Activated naive CD4-positive, alpha-beta T cell (primary cell): ENCODE measurements around the gene BFSP2.
"Not testable (repeated sequence)": the region's sequence is repeated elsewhere in the genome, so short reads cannot be mapped to it uniquely, and the experiment has no call there.

ENCODE experiments used
- DNase-seq, 4 experiments: peaks; one replicate each; lab custom pipeline; 2025; lab: John Stamatoyannopoulos, UW

The BFSP2 gene

DNA sequence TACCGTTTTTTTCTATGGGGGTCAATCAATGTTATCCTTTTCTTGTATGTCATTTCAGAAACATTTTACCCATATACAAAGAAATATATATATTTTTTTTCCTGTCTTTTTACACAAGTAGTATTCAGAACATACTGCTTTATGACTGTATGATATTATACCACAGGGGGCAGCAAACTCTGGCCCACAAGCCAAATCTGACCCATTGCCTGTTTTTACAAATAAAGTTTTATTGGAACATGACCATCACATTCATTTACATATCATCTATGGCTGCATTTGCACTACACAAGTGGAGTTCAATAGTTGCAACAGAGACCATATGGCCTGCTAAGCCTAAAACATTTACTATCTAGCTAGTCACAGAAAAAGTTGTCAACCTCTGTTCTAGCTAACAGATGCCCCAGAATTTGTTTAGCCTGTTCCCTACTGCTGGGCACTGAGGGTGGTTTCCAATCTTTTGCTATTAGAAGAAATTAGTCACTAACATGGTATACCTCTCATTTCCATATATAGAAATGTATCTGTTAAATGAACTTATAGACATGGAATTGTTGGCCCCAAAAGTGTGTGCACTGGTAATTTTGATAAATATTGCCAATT, 57.7 kb downstream of the BFSP2 start:
- DNase-seq: no peak

DNA sequence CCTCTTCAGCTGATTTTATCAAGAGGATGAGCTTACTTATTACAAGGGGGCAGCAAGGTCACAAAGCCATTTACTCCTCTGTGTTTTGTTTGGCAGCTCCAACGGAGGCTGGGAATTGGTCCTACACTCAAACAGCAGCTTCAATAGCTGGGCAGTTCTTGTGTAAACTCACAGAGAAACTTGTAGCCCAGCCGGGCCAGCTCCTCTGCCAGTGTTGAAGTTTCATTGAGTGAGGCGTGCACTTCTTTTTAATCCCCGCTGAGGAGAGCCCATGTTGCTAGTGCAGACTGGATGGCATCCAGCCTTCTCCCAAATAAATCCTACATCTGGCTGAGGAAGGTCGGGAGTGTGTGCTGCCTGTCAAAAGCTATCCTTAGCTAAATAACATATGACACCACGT, 59.5 kb downstream of the BFSP2 start:
- DNase-seq: no peak

DNA sequence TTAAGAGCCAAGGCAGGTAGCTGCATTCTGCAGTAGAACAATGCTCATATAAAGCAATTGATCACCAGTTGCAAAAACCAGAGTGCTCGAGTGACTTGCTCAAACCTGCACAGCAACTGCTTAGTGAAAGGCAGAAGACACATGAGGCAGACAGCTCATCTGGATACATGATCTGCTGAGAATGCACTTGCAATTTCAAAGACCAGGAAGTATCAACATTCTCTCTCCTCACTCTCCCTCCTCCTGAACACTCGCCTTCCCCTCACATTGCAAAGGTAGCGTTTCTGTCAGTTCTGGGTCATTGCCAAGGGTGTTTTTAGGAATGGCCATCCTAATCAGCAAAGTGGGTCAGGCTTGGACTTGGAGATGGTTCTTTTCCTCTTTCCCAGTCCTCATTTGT, 61.0 kb downstream of the BFSP2 start:
- no peak for DNase-seq

DNA sequence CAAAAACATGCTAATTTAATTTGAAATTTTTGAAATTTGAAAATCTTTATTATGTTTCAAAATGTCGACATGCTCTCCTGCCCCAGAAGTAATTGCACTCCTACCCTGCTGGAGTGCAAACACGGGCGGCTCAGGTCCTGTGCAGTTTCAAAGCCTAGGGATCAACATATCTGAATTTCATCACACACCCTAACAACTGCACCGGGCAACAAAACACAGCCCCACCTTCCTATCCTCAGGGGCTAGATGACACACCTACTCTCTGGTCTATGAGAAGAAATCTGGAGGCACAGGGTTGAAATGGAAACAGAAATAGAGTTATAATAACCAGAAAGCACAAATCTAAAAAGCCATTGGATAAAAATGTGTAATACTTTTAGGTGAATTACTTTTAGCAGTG, 61.4 kb downstream of the BFSP2 start:
- no peak for DNase-seq

DNA sequence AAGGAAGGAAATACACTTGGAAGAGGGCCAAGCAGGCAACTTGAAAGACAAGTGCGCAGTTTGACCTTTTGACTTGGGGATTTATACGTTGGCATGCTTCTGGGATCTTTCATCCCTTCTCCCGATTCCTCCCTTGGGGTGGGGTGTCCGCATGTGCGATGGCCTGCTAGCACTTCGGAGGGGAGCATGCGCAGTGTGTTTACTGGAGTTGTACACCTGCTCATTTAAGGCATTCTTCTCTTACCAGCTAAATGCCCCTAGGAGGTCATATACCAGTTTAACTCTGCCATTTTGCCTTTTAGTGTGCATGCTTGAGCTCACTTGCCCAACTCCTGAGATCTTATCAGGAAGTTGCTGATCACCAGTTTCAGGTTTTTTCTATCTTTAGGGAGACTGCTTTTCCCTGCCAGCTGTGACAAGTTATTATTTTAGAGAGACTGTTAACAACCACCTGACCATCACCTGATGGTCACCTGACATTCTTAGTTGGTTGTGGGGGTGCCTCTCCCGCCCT, 63.5 kb downstream of the BFSP2 start:
- DNase-seq: no peak

DNA sequence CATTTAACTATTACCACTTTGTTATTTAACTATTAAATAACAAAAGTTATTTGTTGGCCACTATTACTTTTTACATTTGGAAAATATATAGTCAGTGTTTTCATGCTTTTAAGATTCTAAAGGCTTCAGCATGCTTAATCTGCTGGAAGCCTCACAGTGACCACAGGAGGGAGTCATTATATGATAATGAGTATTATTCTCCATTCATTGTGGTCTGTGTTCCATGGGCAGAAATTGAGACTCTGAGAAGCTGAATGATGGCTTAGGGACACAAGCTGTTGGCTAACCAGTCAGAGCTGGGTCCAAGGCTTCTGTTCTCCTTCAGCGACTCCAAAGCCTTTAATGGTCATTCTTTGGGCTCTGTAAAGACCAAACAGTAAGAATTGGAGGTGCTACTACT, 64.7 kb downstream of the BFSP2 start:
- no peak for DNase-seq

DNA sequence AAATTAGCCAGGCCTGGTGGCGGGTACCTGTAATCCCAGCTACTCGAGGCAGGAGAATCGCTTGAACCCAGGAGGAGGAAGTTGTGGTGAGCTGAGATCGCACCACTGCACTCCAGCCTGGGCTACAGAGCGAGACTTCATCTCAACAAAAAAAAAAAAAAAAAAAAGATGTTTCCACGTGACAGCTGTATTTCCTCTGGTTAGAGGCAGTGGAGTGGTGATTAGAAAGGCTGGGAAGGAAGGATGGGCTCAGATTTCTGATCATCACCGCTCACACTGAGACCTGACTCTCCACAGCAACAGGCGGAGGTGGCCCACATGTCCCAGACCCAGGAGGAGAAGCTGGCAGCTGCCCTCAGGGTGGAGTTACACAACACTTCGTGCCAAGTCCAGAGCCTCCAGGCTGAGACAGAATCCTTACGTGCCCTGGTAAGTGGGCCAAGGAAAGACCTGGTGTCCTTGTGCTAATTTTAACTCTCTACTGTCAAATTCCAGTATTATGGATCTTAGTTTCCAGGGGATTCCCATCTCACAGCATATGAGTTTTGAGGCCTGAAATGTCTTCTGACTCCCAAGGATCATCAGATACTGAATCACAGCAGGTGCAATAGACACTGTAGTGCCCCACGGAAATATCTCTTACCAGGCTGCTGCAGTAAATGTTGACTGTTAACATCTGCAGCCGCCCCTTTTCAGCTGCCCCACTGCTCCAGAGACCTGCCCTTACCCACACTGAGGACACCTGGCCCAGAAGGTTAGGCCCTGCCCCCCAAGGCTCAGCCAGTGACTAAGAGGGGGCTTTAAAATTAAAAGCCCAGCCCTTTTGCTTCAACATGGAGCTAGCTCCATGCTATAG, 66.9 kb downstream of the BFSP2 start:
- DNase-seq: no peak

DNA sequence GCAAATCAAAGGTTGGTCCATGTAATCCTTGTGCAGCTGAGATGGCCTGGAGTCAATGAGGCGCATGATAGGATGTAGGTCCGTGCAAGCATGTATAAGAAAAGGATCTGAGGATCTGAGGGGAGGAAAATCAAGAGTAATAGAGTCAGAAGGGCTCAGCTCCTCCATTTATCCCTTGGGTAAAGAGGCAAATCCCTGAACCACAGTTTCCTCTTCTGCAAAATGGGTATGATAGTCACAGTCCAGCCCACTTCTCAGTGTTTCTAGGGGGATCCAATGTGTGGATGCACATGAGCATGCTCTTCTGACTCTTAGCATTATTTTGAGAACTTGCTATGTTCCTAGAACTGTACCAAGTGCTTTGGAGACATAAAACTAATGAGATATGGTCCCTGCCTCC, 67.9 kb downstream of the BFSP2 start:
- no peak for DNase-seq

DNA sequence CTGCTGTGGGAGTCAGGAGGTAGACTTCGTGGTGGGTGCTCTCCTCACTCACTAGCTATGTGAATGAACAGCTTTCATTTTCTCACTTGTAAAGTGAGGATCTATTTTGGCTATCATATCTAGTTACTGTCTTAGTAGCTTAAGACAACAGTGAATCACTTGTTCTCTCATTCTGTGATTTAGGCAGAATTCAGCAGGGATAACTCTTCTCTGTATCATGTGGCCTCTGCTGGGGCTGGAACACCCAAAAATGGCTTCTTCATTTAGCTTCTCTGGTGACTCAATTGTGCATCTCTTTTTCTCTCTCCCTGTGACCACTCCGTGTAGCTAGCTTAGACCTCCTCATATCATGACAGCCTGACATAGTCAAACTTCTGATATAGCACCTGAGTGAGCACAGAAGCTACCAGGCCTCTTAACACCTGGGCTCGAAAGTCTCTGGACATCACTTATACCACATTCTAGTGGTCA, 68.4 kb downstream of the BFSP2 start:
- no peak for DNase-seq

DNA sequence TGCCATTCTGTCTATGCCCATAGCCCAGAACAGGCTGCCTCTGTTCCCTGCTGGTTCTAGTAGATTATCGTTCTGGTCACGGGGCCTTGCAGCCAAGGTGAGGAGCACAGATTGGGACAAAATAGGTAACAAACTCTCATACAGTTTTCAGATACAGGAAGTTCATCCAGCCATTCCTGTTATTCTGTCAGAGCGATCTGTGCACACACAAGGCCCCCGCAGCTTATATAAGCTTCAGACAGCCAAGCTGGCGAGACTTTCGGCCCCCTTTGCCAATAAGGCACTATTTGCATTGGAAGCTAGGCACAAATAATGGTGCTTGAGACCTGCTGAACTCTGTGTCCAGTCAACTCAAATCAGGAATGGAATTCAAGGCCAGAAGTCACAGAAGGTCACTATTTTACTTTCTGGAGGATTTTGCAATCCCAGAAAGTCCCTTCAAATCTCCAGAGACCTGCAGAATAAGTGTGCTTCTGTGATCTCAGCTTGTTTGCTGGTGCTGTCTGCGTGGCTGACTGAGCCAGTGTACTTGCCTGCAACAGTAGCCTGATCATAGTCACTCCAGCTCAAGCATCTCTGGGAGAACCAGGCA, 69.4 kb downstream of the BFSP2 start:
- no peak for DNase-seq

DNA sequence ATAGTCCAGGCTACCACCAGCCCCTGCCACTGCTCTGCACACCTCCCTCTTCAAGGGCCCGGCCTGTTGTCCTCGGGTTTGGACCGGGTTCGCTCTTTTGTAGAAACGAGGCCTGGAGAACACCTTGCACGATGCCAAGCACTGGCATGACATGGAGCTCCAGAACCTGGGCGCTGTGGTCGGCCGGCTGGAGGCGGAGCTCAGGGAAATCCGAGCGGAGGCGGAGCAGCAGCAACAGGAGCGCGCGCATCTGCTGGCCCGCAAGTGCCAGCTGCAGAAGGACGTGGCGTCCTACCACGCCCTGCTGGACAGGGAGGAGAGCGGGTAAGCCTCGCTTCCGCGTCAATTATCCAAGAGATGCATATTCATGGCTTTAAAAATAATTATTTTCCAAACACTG, 72.4 kb downstream of the BFSP2 start:
- DNase-seq: no peak

DNA sequence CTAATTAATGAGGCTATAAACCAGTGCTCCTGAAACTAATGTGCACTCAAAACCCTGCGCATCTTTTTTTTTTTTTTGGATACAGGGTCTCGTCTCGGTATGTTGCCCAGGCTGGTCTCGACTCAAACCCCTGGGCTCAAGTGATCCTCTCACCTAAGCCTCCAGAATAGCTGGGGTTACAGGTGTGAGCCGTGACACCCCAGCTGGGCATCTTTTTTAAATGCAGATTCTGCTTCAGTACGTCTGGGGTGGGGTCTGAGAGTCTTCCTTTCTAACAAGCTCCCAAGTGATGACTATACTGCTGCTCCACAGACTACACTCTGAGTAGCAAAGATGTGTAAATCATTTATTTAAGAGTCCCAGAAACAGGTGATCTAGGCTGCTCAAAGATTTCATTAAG, 73.0 kb downstream of the BFSP2 start:
- no peak for DNase-seq

DNA sequence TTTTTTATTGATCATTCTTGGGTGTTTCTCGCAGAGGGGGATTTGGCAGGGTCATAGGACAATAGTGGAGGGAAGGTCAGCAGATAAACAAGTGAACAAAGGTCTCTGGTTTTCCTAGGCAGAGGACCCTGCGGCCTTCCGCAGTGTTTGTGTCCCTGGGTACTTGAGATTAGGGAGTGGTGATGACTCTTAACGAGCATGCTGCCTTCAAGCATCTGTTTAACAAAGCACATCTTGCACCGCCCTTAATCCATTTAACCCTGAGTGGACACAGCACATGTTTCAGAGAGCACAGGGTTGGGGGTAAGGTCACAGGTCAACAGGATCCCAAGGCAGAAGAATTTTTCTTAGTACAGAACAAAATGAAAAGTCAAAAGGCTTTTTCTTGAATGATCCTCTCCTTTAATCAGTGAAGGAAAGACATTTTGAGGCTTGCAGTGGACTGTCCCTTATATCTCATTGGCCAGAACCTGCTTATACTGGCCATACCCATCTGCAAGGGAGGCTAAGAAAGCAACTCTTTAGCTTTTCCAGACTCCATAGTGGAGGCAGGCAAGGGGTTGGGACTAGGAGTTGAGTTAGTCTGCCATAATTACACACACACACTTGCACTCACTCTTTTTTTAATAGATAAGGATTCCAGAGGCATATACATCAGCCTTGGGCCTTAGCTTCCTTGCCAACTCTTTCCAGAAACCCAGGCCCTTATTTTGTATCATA, 73.8 kb downstream of the BFSP2 start:
- DNase-seq: not testable (repeated sequence)

DNA sequence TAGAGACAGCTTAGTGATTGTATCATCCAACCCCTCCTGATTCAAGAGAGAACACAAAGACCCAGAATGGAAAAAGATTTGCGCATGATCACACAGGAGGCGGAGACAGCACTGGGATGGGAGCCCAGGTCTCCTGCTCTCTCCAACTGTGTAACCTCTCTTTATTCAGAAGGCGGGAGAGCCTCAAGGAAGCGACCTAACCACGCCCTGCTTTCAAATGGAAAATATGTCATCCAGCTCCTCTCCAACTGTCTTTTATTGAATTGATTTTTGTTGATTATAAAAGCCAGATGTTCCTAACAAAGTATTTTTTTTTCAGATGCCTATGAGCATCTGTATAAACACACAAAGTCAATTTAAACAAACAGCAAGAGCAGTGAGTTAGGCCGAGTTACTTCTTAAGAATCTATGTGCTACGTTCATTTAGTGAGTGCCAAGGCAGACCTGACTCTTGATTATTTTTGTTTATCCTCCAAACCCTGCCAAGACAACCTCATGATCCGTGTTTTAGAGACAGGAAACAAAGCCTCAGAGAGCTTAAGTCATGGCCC, 74.5 kb downstream of the BFSP2 start:
- DNase-seq: no peak

DNA sequence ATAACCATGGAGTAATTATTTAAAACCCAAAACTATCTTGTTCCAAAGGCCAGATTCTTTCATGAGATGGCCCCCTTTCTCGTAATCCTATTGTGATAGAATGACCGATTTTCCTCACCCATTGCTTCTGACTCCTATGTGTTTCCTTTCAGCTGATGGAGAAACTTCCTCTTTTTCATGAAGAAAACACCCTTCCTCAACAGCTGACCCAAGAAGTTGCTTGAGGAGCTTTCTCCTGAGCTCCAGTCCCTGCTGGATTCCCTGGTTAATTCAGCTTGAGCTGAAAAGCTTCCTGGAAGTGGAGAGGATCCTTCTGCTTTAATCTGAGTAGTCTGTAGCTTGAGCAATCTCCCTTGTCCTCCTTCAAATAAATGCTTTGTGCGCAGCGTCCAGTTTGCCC, 75.0 kb downstream of the BFSP2 start:
- DNase-seq: no peak

DNA sequence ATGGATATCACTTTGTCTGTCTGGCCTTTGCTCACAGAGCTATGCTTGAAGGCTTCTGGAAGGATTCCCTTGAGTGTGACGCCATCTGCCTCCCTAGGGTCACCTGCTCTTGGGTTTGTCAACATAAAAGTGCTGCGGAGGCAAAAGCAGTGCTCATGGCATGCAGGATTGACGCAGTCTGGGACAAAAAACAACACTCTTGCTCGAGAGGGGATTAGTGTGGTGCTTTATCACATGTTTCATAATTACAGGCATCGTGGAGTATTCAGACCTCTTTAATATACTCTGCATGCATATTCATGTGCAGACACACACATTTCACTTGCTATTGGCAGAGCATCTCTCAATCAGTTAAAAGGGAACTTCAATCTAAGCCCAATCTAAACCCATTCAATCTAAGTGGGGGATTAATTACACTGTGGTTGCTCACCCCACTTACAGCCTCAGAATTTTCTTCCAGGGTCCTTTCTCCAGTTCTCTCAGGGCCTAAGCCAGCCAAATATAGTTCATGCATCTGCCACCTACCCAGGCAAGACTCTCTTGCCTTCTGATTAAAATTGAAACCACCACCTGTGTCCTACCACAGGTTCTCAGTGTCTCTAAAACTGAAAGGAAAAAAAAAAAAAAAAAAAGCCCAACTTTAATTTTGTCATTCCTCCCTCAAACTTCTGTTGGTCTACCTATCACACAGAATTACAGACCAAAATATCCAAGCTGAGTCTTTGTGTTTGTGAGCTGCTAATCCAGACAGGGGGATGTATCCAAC, 75.6 kb downstream of the BFSP2 start:
- no peak for DNase-seq

DNA sequence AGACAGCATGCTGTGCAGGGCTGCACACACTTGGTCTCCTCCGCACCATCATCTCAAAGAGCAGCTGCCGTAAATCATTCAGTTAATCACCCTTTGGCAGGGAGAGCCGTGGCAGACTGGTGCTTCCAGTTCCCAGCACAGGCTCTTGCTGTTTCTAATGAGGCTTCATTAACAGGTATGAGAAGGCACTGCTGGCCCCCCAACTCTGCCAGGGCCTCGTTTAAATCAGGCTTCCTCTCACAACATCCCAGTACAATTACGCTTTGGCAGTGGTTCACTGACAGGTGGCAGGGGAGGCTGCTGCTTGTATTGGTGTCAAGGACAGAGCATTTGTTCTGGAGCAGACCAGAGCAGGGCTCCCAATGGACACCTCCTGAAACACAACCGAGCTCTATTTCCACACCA, 77.1 kb downstream of the BFSP2 start:
- DNase-seq: no peak

DNA sequence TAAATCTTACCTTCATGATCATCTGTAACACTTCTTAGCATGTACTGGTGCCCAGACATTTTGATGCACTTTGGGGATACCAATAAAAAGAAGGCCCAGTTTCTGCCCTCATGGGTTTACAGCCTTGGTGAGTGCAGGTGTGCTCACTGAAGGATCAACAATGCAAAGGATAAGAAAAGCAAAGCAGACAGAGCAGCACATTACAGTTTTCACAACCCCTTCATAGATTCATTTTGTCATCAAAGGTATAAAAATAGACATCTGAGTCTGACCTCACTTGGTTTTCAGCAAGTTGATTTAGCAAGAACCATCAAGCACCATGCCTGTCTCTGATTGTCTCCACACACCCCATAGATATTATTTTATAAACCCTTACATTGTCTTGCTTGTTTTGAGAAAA, 77.6 kb downstream of the BFSP2 start:
- no peak for DNase-seq

DNA sequence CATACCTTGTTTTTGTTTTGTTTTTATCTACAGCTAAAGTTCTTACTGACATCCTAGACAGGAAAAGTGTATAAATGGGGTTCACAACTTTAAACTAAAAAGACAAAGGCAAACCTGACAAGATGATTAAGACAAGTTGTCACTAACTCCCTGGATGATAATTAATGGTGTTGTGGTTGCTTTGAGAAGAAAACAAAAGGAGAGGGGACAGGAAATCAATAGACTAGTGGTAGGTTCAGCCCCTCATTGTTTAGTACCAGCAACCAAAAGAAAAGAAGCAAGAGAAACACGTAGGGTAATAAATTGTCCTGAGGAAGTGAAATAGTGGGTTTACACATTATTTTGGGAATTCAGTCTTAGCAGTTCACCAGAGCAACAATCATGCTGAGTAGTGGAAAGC, 78.8 kb downstream of the BFSP2 start:
- no peak for DNase-seq

DNA sequence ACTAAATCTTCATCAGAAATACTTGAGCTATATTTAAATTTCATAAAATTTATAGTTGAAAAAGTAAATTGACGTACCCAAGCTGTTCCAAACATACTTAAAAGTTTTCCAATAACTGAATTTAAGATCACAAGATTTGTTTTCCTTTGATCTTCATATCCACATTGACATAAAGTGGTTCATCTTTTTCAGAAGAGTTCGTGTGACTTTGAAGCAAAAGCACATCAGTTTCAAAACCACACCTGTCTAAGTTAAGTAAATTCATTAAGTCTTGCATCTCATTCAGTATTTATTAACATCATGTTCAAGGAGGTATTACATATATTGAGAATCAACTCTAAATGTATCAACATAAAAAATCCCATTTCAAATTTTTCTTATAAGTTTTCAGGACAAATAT, 79.5 kb downstream of the BFSP2 start:
- no peak for DNase-seq

DNA sequence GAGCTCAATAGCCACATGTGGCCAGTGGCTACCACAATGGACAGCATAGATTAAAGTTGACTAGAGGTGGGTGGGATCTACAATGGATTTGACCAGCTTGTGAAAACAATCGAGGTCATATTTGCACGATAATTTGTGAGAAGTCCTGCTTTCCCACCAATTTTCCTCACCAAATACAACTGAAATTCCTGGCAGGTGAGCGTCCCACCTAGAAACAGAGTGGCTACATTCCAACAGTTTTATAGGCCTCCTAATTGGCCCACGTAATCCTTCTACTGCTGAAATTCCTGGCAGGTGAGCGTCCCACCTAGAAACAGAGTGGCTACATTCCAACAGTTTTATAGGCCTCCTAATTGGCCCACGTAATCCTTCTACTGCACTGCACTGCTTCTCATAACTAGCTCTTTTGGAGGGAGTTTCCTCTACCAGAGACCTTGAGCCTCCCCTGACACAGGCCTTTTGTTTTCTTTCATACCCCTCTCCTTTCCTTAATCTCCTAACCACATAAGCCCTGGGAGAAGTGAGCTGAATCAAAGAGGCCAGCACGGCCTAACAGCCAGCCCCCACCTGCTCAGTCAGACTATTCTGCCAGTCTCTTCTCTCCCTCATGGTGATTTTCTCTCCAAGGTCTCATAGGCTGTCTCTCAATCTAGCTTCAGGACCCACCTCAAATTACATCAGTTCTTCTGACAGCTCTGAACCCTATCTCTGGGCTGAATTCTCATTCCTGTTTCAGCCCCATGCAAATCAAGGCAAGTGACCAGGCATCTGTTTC, 80.2 kb downstream of the BFSP2 start:
- no peak for DNase-seq
